Uterus (tissue), 4 donors: Measurements from ENCODE around the gene SHC1. TPM values are rescaled to one million over a fixed set of nuclear protein-coding genes. Genes with fewer than 3 reads are reported as not detected.

Experiments used
- DNase-seq, 2 donors: peaks; one replicate each; pipeline ENCODE4 v3.0.0-alpha.2; 2019 to 2020
- H3K27ac ChIP-seq, 2 donors: fragments of 200-600 bp; sonication (generic); 1 replicate in 1 of 2; 2 replicates in 1 of 2; pipeline ENCODE4 v1.5.1; 2016 to 2018
- H3K27me3 ChIP-seq, 2 donors: fragments of 200-600 bp; sonication (generic); one replicate each; pipeline ENCODE4 v1.5.1; 2018 to 2019; ENCODE audit warnings: control low read depth in 1 of 2
- H3K36me3 ChIP-seq, 2 donors: fragments of 200-600 bp; sonication (generic); one replicate each; pipeline ENCODE4 v1.5.1; 2019; ENCODE audit warnings: control low read depth in 1 of 2
- H3K4me1 ChIP-seq, 2 donors: fragments of 200-600 bp; sonication (generic); one replicate each; pipeline ENCODE4 v1.5.1; 2018 to 2019; ENCODE audit warnings: control low read depth in 1 of 2
- H3K4me3 ChIP-seq, 2 donors: fragments of 200-600 bp; sonication (generic); 1 replicate in 1 of 2; 2 replicates in 1 of 2; pipeline ENCODE4 v1.5.1; 2018 to 2019; ENCODE audit warnings: mild to moderate bottlenecking in 1 of 2
- H3K9me3 ChIP-seq, 2 donors: fragments of 200-600 bp; sonication (generic); one replicate each; pipeline ENCODE4 v1.5.1; 2019; ENCODE audit warnings: control low read depth in 1 of 2
- CTCF ChIP-seq, 4 experiments: fragments of 200-600 bp in 2 of 4; fragments of 450-650 bp in 2 of 4; sonication (generic) in 2 of 4; IDR thresholded peaks; one replicate each; pipeline ENCODE4 v1.5.1; 2016 to 2019; ENCODE audit warnings: antibody characterized with exemption in 4 of 4, mild to moderate bottlenecking in 2 of 4, moderate library complexity in 1 of 4
- POLR2A ChIP-seq, 2 donors: fragments of 450-650 bp; IDR thresholded peaks; one replicate each; pipeline ENCODE4 v1.6.1; 2016; ENCODE audit warnings: antibody characterized with exemption in 2 of 2, mild to moderate bottlenecking in 1 of 2, moderate library complexity in 1 of 2
- intact Hi-C: fragments of 100-400 bp; cut with DNase I; formaldehyde crosslinking; loops from one replicate; pipeline ENCODE4 v1.15.1; 2023; ENCODE audit warnings: low total_unique reads
- total RNA-seq, 4 donors: library from RNA; depleted of rRNA in 3 of 4; stranded (reverse); fragments of >200 nt in 3 of 4; gene quantifications; one replicate each; pipeline versions ENCODE4 v1.1.0 to v1.2.4, GENCODE V29; 2014 to 2023
- donor health status: DM: yes; HTN: yes; CAD: no.

SHC1 gene
- total RNA-seq, 4 donors from 2014 or later, result 93.5 to 149 (median 101) TPM

DNA sequence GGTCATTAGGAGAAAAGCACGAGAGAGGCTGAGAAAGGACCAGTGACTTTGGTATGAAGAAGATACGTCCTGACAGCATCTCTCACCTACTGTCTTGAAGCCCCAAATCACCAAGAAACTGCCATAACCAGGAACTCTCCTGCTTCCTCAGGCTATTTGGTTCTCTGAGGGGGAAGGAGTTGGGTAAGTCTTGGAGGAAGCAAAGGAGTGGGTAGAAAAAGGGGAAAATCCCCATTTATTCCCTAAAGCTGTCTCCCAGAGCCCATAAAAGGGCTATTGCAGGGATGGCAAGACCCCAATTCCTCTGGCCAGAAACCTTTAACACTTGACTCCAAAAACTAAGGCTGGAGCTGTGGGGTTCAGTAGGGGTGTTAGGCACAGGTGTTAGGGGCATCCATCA, 12.5 kb downstream of the SHC1 start:
- Histone ChIP-seq H3K4me3 (no peak overlapping the region), H3K9me3 (no peaks in the 10 kb centered on the region), H3K4me1 (peaks cover 3 to 26% of the 10 kb centered on the region in 2 donors), H3K27me3 (no peaks in the 10 kb centered on the region), H3K36me3 (no peaks in the 10 kb centered on the region), H3K27ac (no peak overlapping the region)
- no peak for DNase-seq
- TF ChIP-seq CTCF (IDR thresholded peaks at IDR 0.05), result no peak
- TF ChIP-seq POLR2A (IDR thresholded peaks at IDR 0.05), result no peak
- intact Hi-C loops, result no loop called here

GRCh38 chr1:154957091-154957657, 13.4 kb downstream of the SHC1 start:
- H3K4me3 ChIP-seq, result no peak overlapping the region
- DNase-seq, result no peak
- H3K36me3 ChIP-seq, result no peaks in the 10 kb centered on the region
- intact Hi-C loops, result no loop called here
- H3K4me1 ChIP-seq, result peaks cover 3 to 22% of the 10 kb centered on the region in 2 donors
- TF ChIP-seq CTCF (IDR thresholded peaks at IDR 0.05) (no peak), POLR2A (IDR thresholded peaks at IDR 0.05) (no peak)
- no peaks in the 10 kb centered on the region for H3K9me3 ChIP-seq
- H3K27me3 ChIP-seq, result no peaks in the 10 kb centered on the region
- H3K27ac ChIP-seq, result peak overlapping the region; percentile 5 to 76

GRCh38 chr1:154956544-154956941, 14.0 kb downstream of the SHC1 start:
- peak overlapping the region; percentile 76 to 79 for H3K27ac ChIP-seq
- no peaks in the 10 kb centered on the region for H3K36me3 ChIP-seq
- H3K27me3 ChIP-seq, result no peaks in the 10 kb centered on the region
- intact Hi-C loops, result no loop called here
- peak in 1 of 2 donors; percentile 46 for DNase-seq
- no peaks in the 10 kb centered on the region for H3K9me3 ChIP-seq
- no peak for TF ChIP-seq CTCF (IDR thresholded peaks at IDR 0.05)
- no peak for TF ChIP-seq POLR2A (IDR thresholded peaks at IDR 0.05)
- peak overlapping the region; percentile 48 to 57 for H3K4me3 ChIP-seq
- peaks cover 3 to 22% of the 10 kb centered on the region in 2 donors for H3K4me1 ChIP-seq

GRCh38 chr1:154955718-154956543, 14.6 kb downstream of the SHC1 start, which contains the start of gene PBXIP1:
Gene PBXIP1 (minus strand): TSS chr1:154956099. CDS start chr1:154953721, 2,378 bp downstream.
- Histone ChIP-seq H3K9me3 (no peaks in the 10 kb centered on the region), H3K27ac (peak within 1 kb of the TSS; percentile 76 to 79), H3K36me3 (no peaks in the 10 kb centered on the region), H3K4me1 (peaks cover 3 to 22% of the 10 kb centered on the region in 2 donors), H3K4me3 (peak within 1 kb of the TSS; percentile 48 to 57), H3K27me3 (no peaks in the 10 kb centered on the region)
- TF ChIP-seq POLR2A (IDR thresholded peaks at IDR 0.05) (peak; percentile 41 to 50), CTCF (IDR thresholded peaks at IDR 0.05) (peak in 1 of 4 experiments; percentile 22)
- peak; percentile 78 to 87 for DNase-seq
- intact Hi-C loops, result no loop called here
